Stimulated activated naive CD8-positive, alpha-beta T cell treated with anti-CD3 and anti-CD28 coated beads, Interleukin-15, Interleukin-2, amounts not matched to agents 100 ng/mL and 50 ng/mL, for 24 hours (primary cell): ENCODE results near the gene ZC3H12C.

Experiments used
- H3K27ac Mint-ChIP-seq: one replicate; pipeline ENCODE4 v1.8.0; 2021; ENCODE audit warnings: mild to moderate bottlenecking, mixed read lengths
- H3K27me3 Mint-ChIP-seq: one replicate; pipeline ENCODE4 v1.8.0; 2021; ENCODE audit warnings: mixed read lengths
- H3K36me3 Mint-ChIP-seq: one replicate; pipeline ENCODE4 v1.8.0; 2021; ENCODE audit warnings: low read depth, mixed read lengths
- H3K4me1 Mint-ChIP-seq: one replicate; pipeline ENCODE4 v1.8.0; 2021; ENCODE audit warnings: low read depth, mixed read lengths
- H3K4me3 Mint-ChIP-seq: one replicate; pipeline ENCODE4 v1.8.0; 2021; ENCODE audit warnings: mild to moderate bottlenecking, mixed read lengths
- H3K9me3 Mint-ChIP-seq: one replicate; pipeline ENCODE4 v1.8.0; 2021; ENCODE audit warnings: mixed read lengths

Gene ZC3H12C

GRCh38 chr11:110087812-110088534, 5.2 kb upstream of the ZC3H12C start:
- Mint-ChIP-seq H3K36me3 (no peaks in the 10 kb centered on the region), H3K4me1 (peaks cover 11% of the 10 kb centered on the region), H3K9me3 (no peaks in the 10 kb centered on the region), H3K27ac (no peak overlapping the region), H3K4me3 (no peak overlapping the region), H3K27me3 (peaks cover 37% of the 10 kb centered on the region)

- H3K9me3 Mint-ChIP-seq = no peaks in the 10 kb centered on the region
- peaks cover 38% of the 10 kb centered on the region for H3K27me3 Mint-ChIP-seq
- no peaks in the 10 kb centered on the region for H3K36me3 Mint-ChIP-seq
- H3K27ac Mint-ChIP-seq = no peak overlapping the region
- H3K4me1 Mint-ChIP-seq = peaks cover 12% of the 10 kb centered on the region
- no peak overlapping the region for H3K4me3 Mint-ChIP-seq
Observed at GRCh38 chr11:110088535-110089344, 4.5 kb upstream of the ZC3H12C start.

DNA sequence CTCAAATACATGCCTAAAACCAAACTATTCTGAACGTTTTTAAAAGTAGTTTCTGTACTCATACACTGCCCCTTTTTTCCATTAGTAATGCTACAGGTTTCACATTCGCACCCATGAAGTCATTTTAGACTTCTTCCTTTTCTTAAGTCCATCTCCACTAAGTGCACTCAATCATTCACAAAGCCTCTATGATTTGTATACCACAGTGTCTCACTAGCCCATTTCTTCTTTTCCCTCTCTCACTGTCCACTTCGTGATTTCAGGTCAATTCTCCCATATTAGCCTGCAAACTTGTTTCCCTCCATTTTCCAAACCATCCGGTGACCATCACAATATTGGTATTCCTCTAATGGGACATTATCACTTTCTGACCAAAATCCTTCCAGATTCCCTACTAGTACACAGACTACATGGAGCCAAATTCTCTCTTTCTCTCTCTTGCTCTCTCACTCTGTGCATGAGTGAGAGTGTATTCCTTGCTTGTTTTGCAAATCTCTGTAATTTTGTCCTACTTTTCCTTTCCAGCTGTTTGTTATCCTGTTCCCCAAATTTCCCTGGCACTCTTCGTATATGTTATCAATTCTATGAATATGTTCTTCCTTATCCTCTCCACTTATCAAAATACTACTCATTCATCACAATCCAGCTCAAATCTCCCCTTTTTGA, 3.4 kb upstream of the ZC3H12C start:
- Mint-ChIP-seq H3K4me3 (no peak overlapping the region), H3K36me3 (no peaks in the 10 kb centered on the region), H3K27me3 (peaks cover 48% of the 10 kb centered on the region), H3K9me3 (no peaks in the 10 kb centered on the region), H3K4me1 (peaks cover 16% of the 10 kb centered on the region), H3K27ac (no peak overlapping the region)

DNA sequence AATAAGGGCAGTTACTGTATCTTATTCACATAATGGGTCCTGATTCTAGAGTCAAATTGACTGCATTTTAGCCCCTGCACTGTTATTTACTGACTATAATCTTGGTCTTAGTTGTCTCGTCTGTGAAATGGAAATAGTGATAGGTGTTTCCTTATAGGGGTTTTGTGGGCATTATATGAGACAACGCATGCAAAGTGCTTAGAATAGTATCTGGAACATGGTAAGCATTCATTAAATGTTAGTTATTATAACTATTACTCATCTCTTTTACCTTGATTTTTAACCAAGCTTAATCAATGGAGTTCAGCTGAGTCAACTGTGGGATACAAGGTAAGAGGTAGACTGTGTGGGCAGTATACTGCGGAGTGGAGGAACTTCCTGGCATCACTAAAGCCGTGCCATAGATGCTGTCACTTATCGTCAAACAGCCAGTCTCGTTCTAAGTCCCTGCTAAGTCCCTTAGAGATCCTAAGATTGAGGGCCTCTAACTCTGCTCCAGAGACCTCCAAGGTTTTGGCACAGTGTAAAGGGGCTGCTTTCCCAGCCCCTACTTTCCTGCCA, 2.6 kb upstream of the ZC3H12C start:
- peaks cover 53% of the 10 kb centered on the region for H3K27me3 Mint-ChIP-seq
- no peak overlapping the region for H3K27ac Mint-ChIP-seq
- no peaks in the 10 kb centered on the region for H3K36me3 Mint-ChIP-seq

GRCh38 chr11:110092111-110092514, 1.1 kb upstream of the ZC3H12C start:
- Mint-ChIP-seq H3K27ac (peak overlapping the region; percentile 73), H3K36me3 (no peaks in the 10 kb centered on the region), H3K27me3 (peaks cover 56% of the 10 kb centered on the region), H3K9me3 (no peaks in the 10 kb centered on the region), H3K4me1 (peaks cover 16% of the 10 kb centered on the region), H3K4me3 (peak overlapping the region; percentile 81)

More for the DNA sequence above, 2.6 kb upstream of the ZC3H12C start:
- Mint-ChIP-seq H3K4me3 (no peak overlapping the region), H3K9me3 (no peaks in the 10 kb centered on the region), H3K4me1 (peaks cover 16% of the 10 kb centered on the region)

DNA sequence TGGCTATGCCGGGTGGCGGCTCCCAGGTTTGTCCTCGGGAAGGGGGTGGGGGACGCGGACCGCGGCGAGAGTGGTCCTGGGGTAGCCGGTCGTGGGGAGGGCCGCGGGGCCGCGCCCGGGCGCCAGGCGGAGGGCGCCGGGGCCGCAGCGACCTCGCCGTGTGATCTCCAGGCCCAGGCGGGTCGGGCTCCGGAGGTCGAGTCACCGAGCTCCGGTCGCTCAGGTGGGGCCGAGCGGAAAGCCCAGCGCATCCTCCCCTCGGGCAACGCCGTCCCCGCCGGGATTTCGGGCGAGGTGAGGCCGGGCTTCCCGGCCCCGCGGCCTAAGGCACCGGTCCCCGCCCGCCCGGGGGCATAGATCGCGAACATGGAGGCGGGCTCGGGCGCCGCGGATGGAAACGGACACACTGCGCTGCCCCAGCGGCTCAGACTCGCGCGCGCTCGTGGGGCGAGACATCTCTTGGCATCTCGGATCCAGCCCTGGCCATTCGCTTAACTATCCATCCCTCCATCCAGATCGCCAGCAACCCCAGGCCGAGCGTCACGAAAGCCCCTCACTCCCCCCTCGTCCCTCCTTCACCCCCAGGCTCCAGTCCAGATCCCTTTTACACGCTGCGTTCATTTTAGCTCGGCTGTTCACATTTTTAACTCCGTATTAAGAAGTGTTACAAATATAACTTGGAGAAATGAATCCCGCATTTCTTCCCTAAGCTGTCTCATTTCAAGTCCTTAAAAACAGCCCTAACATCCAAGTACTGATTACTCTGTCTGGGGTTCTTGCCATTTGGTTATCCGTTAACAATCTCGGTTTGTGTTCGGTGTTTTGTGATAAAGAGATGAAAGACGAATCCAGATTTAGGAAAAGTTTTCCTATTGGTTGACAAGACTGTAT, 460 bp downstream of the ZC3H12C start:
- peaks cover 46% of the 10 kb centered on the region for H3K27me3 Mint-ChIP-seq
- H3K9me3 Mint-ChIP-seq = no peaks in the 10 kb centered on the region
- no peak overlapping the region for H3K27ac Mint-ChIP-seq
- peaks cover 16% of the 10 kb centered on the region for H3K4me1 Mint-ChIP-seq
- H3K4me3 Mint-ChIP-seq = peak overlapping the region; percentile 75
- H3K36me3 Mint-ChIP-seq = no peaks in the 10 kb centered on the region

DNA sequence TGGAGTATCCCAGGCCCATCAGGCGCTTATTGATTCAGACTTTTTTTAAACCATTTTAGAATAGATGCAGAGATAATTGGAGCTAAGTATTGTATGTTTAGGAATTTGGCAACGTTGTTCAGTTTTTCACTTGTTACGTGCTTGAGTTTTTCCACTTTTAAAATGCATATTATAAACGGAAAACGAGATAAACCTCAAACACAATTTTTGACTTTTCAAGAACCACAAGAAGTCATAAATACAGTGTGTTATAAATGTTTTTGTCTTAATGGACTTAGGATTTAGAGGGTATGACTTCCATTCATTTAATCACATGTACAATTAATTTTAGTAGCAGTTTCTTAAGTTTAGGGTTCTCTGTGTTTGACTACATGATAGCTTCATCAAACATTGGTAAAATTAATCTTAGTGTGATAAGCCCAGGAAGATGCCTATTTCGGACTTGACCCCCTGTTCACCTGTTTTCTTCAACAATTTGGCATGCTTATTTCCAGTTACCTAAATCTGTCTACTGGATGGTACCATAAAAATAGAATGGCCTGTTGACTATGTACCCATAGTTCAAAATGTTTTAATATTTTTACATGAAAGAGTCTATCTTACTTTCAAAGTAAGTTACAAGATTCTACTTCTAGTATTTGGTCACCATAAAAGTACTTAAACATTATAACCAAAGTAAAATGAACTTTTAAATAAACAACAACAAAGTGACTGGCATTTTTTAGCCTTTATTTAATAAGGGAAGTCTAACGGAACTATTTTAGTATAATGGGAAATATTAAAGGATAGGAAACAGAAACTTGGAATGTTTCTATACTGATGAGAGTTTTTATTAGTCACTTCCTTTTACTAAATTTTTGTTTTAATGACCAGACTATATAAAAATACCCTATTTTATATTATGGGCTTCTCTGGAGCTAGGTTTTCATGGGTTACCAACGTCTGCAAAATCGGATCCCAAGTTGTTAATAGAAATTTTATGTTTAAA, 1.4 kb downstream of the ZC3H12C start:
- Mint-ChIP-seq H3K36me3 (no peaks in the 10 kb centered on the region), H3K27me3 (peaks cover 46% of the 10 kb centered on the region), H3K9me3 (no peaks in the 10 kb centered on the region), H3K4me3 (peak overlapping the region; percentile 75), H3K4me1 (peaks cover 16% of the 10 kb centered on the region), H3K27ac (no peak overlapping the region)

DNA sequence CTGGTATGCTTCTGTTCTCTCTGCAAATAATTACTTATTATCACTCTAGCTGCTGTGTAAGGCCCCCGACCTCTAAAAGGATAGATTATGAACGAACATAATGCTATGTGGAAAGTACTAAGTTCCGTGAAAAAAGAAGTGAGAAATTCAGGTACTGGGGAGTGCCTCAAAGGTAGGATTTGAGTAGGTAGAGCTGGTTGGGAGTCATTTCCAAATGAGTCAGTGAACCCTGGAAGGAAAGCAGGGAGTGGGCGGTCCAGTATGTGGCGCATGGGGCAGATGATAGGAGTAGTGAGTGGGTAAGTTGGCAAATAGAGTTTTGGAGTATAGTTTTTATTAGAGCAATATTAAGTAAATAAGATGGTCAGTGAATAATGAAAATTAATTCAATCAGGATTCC, 2.4 kb downstream of the ZC3H12C start:
- H3K9me3 Mint-ChIP-seq = no peaks in the 10 kb centered on the region
- H3K27me3 Mint-ChIP-seq = peaks cover 46% of the 10 kb centered on the region
- H3K4me3 Mint-ChIP-seq = no peak overlapping the region
- peaks cover 16% of the 10 kb centered on the region for H3K4me1 Mint-ChIP-seq
- H3K27ac Mint-ChIP-seq = no peak overlapping the region
- H3K36me3 Mint-ChIP-seq = no peaks in the 10 kb centered on the region

- H3K4me1 Mint-ChIP-seq = peaks cover 16% of the 10 kb centered on the region
- H3K9me3 Mint-ChIP-seq = no peaks in the 10 kb centered on the region
- H3K27me3 Mint-ChIP-seq = peaks cover 43% of the 10 kb centered on the region
- no peak overlapping the region for H3K4me3 Mint-ChIP-seq
- H3K27ac Mint-ChIP-seq = no peak overlapping the region
- no peaks in the 10 kb centered on the region for H3K36me3 Mint-ChIP-seq
Observed at GRCh38 chr11:110096496-110096895, 3.3 kb downstream of the ZC3H12C start.

GRCh38 chr11:110097459-110098012, 4.3 kb downstream of the ZC3H12C start:
- H3K4me1 Mint-ChIP-seq = peaks cover 7% of the 10 kb centered on the region
- H3K9me3 Mint-ChIP-seq = no peaks in the 10 kb centered on the region
- no peak overlapping the region for H3K27ac Mint-ChIP-seq
- H3K27me3 Mint-ChIP-seq = peaks cover 33% of the 10 kb centered on the region
- H3K4me3 Mint-ChIP-seq = no peak overlapping the region
- no peaks in the 10 kb centered on the region for H3K36me3 Mint-ChIP-seq

- Mint-ChIP-seq H3K9me3 (no peaks in the 10 kb centered on the region), H3K27ac (no peak overlapping the region), H3K4me1 (peaks cover 5% of the 10 kb centered on the region), H3K4me3 (no peak overlapping the region), H3K27me3 (peaks cover 31% of the 10 kb centered on the region), H3K36me3 (no peaks in the 10 kb centered on the region)
Observed at GRCh38 chr11:110098645-110099044, 5.5 kb downstream of the ZC3H12C start.

DNA sequence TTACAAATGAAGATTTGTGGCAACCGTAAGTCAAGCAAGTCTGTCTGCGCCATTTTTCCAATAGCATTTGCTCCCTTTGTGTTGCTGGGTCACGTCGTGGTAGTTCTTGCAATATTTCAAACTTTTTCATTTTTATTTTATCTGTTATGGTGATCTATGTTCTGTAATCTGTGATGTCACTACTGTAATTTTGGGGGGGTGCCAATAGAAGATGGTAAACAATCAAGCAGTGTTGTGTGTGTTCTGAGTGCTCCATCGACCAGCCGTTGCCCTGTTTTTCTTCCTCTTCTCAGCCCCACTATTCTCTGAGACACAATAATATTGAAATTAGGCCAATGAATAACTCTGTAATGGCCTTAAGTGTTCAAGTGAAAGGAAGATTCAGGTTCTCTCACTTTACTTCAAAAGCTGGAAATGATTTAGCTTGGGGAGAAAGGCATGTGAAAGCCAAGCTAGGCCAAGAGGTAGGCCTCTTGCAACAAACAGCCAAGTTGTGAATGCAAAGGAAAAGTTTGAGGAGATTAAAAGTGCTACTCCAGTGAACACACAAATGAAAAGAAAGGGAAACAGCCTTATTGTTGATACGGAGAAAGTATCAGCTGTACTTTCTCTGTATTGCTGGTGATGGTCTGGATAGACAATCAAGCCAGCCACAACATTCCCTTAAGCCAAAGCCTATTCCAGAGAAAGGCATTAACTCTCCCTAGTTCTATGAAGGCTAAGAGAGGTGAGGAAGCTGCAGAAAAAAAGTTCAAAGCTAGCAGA, 7.5 kb downstream of the ZC3H12C start:
- Mint-ChIP-seq H3K4me3 (no peak overlapping the region), H3K27ac (no peak overlapping the region), H3K9me3 (no peaks in the 10 kb centered on the region), H3K4me1 (no peaks in the 10 kb centered on the region), H3K27me3 (peaks cover 14% of the 10 kb centered on the region), H3K36me3 (no peaks in the 10 kb centered on the region)
